AG04450 (cell line): ENCODE measurements around the gene PPOX. TPM values are rescaled to one million over a fixed set of nuclear protein-coding genes. Genes with fewer than 3 reads are reported as not detected.
A peak's percentile ranks its signal among the peaks of the same experiment; 100 is the strongest.

Experiments used
- CTCF ChIA-PET: fragments of 300-600, 350-600 bp; formaldehyde crosslinking; extraction: SDS; loops from one replicate; lab custom pipeline; 2022; ENCODE audit warnings: antibody characterized with exemption, inconsistent platforms; lab: Charles Lee
- POLR2A ChIA-PET: fragments of 350-600 bp; formaldehyde crosslinking; extraction: SDS; loops from one replicate; lab custom pipeline; 2021; ENCODE audit warnings: antibody characterized with exemption, inconsistent platforms; lab: Yijun Ruan, JAX
- DNase-seq: peaks from one replicate; pipeline ENCODE4 v3.0.0-alpha.2; 2011; ENCODE audit warnings: low read depth, low spot score
- H3K27ac ChIP-seq: one replicate; pipeline ENCODE4 v1.5.1; 2012; ENCODE audit warnings: low read depth, low read length, control low read depth
- H3K27me3 ChIP-seq: one replicate; pipeline ENCODE4 v1.6.0; 2012; ENCODE audit warnings: low read length; ENCODE audit not compliant: control insufficient read depth, insufficient read depth
- H3K4me3 ChIP-seq: 2 replicates; pipeline ENCODE4 v1.5.1; 2011; ENCODE audit warnings: mild to moderate bottlenecking, low read depth, low read length, control low read depth
- H3K9me3 ChIP-seq: 2 replicates; pipeline ENCODE4 v1.5.1; 2012; ENCODE audit warnings: low read length; ENCODE audit not compliant: control insufficient read depth, insufficient read depth
- CTCF ChIP-seq: IDR thresholded peaks from 2 replicates; pipeline ENCODE4 v1.5.1; 2011; ENCODE audit warnings: low read depth, low read length, control low read depth, inconsistent platforms
- polyA plus RNA-seq: library from polyadenylated mRNA; depleted of rRNA; stranded (reverse); fragments of >200 nt; gene quantifications from 2 replicates; pipeline ENCODE4 v1.2.3, GENCODE V29; 2011

Gene PPOX
- polyA plus RNA-seq, 1 experiment, result 9.8 TPM

- Histone ChIP-seq H3K27me3 (no peaks in the 10 kb centered on the region), H3K9me3 (no peaks in the 10 kb centered on the region), H3K4me3 (no peak overlapping the region), H3K27ac (no peak overlapping the region)
- no peak for DNase-seq
- ChIA-PET CTCF (interaction anchor here (0.8 to 5.7 kb wide), 8 partner anchors 14 to 303 kb away, joined by 3 to 87 read pairs (median 4); partner anchors contain the start of gene KLHDC9), POLR2A (interaction anchor here (0.6 to 0.7 kb wide), 3 partner anchors 15 to 21 kb away, joined by 3 to 4 read pairs (median 3); partner anchors contain the start of genes NIT1, PFDN2 and UFC1)
- no peak for TF ChIP-seq CTCF
Observed at GRCh38 chr1:161138431-161138830, 27.8 kb upstream of the PPOX start.

GRCh38 chr1:161139766-161140165 is 26.5 kb upstream of the PPOX start:
- no peak overlapping the region for H3K27ac ChIP-seq
- no peaks in the 10 kb centered on the region for H3K27me3 ChIP-seq
- ChIA-PET CTCF (interaction anchor here (1.2 to 5.7 kb wide), 6 partner anchors 26 to 243 kb away, joined by 3 to 87 read pairs (median 8); partner anchors contain the start of gene PPOX), POLR2A (no interaction called here)
- DNase-seq, result no peak
- H3K4me3 ChIP-seq, result no peak overlapping the region
- no peaks in the 10 kb centered on the region for H3K9me3 ChIP-seq
- peak; percentile 66 for TF ChIP-seq CTCF

- no peak for DNase-seq
- H3K4me3 ChIP-seq, result no peak overlapping the region
- no peak overlapping the region for H3K27ac ChIP-seq
- ChIA-PET POLR2A (no interaction called here), CTCF (interaction anchor here (0.6 to 5.7 kb wide), 13 partner anchors 10 to 307 kb away, joined by 3 to 87 read pairs (median 4); partner anchors contain the start of genes ITLN2 and PPOX)
- no peak for TF ChIP-seq CTCF
- H3K27me3 ChIP-seq, result no peaks in the 10 kb centered on the region
- H3K9me3 ChIP-seq, result no peaks in the 10 kb centered on the region
Observed at GRCh38 chr1:161140755-161141400, 25.3 kb upstream of the PPOX start.

- POLR2A ChIA-PET, result no interaction called here
- DNase-seq, result no peak
Observed at GRCh38 chr1:161145832-161146231, 20.4 kb upstream of the PPOX start.

More at GRCh38 chr1:161145832-161146231, 20.4 kb upstream of the PPOX start:
- H3K27me3 ChIP-seq, result no peaks in the 10 kb centered on the region
- TF ChIP-seq CTCF, result no peak
- H3K9me3 ChIP-seq, result no peaks in the 10 kb centered on the region
- CTCF ChIA-PET, result interaction anchor here (0.7 kb wide), 1 partner anchor 1230 kb away, joined by 5 read pairs; no protein-coding TSS in a partner anchor
- no peak overlapping the region for H3K27ac ChIP-seq
- H3K4me3 ChIP-seq, result no peak overlapping the region
